WTC11 (cell line): ENCODE results near the gene PPP1R16B.

Experiments
- ATF1 ChIP-seq: sonication (generic); formaldehyde crosslinking; IDR thresholded peaks from 2 replicates; pipeline ENCODE4 v1.8.1; 2023; ENCODE audit warnings: mild to moderate bottlenecking, moderate library complexity, missing genetic modification reagents
- ESRRA ChIP-seq: sonication (generic); formaldehyde crosslinking; IDR thresholded peaks from 2 replicates; pipeline ENCODE4 v1.8.1; 2022; ENCODE audit warnings: mild to moderate bottlenecking, missing genetic modification reagents, borderline replicate concordance
- NFYB ChIP-seq: sonication (generic); formaldehyde crosslinking; conservative IDR thresholded peaks from 2 replicates; pipeline ENCODE4 v1.8.0; 2022; ENCODE audit warnings: low read depth, missing genetic modification reagents
- NR3C1 ChIP-seq: sonication (generic); formaldehyde crosslinking; conservative IDR thresholded peaks from 2 replicates; pipeline ENCODE4 v1.8.1; 2023; ENCODE audit warnings: low read depth, mild to moderate bottlenecking, missing genetic modification reagents
- TEAD4 ChIP-seq: sonication (generic); formaldehyde crosslinking; IDR thresholded peaks from 2 replicates; pipeline ENCODE4 v1.8.0; 2022; ENCODE audit warnings: mild to moderate bottlenecking, missing genetic modification reagents
- TF ChIP-seq, protein P1 (sequence below): fragments of 200-600 bp; IDR thresholded peaks from 2 replicates; pipeline ENCODE4 v1.8.0; 2022; ENCODE audit warnings: antibody characterized with exemption
- TF ChIP-seq, protein P2 (sequence below): sonication (generic); formaldehyde crosslinking; IDR thresholded peaks from 2 replicates; pipeline ENCODE4 v1.8.0; 2023; ENCODE audit warnings: missing genetic modification reagents
- TF ChIP-seq, protein P3 (sequence below): sonication (generic); formaldehyde crosslinking; IDR thresholded peaks from 2 replicates; pipeline ENCODE4 v1.8.1; 2023; ENCODE audit warnings: mild to moderate bottlenecking, missing genetic modification reagents, borderline replicate concordance
- TF ChIP-seq, protein P4 (sequence below): sonication (generic); formaldehyde crosslinking; IDR thresholded peaks from 2 replicates; pipeline ENCODE4 v1.8.0; 2022; ENCODE audit warnings: mild to moderate bottlenecking, missing genetic modification reagents

DNA sequence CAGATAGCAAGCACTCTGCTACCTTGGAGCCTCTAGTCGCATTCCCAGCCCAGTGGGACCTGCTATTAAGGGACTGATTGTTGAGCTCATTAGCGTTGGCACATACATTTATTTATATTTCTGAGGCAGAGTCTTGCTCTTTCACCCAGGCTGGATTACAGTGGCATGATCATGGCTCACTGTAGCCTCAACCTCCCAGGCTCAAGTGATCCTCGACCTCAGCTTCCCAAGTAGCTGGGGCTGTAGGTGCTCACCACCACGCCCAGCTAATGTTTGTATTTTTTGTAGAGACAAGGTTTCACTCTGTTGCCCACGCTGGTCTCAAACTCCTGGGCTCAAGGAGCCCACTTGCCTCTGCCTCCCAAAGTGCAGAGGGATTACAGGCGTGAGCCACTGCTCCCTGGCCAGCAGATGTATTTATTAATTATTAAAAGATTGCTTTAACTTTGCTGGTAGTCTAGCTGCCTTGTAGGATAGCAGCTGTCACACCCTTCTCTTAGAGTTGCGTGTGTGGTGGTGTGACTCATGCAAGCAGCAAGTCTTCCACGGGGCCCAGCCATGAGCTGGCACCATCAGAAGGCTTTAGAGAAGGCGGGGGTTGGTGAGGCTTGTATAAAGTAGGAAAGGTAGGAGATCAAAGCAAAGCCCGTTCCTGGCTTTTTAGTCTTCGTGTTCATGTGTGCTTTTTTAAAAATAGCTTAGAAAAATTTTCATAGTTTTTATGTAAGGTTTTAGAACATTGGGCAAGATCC lies 40.8 kb upstream of the PPP1R16B start:
- TF ChIP-seq, protein P1, sequence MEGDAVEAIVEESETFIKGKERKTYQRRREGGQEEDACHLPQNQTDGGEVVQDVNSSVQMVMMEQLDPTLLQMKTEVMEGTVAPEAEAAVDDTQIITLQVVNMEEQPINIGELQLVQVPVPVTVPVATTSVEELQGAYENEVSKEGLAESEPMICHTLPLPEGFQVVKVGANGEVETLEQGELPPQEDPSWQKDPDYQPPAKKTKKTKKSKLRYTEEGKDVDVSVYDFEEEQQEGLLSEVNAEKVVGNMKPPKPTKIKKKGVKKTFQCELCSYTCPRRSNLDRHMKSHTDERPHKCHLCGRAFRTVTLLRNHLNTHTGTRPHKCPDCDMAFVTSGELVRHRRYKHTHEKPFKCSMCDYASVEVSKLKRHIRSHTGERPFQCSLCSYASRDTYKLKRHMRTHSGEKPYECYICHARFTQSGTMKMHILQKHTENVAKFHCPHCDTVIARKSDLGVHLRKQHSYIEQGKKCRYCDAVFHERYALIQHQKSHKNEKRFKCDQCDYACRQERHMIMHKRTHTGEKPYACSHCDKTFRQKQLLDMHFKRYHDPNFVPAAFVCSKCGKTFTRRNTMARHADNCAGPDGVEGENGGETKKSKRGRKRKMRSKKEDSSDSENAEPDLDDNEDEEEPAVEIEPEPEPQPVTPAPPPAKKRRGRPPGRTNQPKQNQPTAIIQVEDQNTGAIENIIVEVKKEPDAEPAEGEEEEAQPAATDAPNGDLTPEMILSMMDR: no peak
- TF ChIP-seq, protein P2, sequence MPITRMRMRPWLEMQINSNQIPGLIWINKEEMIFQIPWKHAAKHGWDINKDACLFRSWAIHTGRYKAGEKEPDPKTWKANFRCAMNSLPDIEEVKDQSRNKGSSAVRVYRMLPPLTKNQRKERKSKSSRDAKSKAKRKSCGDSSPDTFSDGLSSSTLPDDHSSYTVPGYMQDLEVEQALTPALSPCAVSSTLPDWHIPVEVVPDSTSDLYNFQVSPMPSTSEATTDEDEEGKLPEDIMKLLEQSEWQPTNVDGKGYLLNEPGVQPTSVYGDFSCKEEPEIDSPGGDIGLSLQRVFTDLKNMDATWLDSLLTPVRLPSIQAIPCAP (CRISPR knock-in tag): no peak
- no peak for TF ChIP-seq ATF1 (CRISPR knock-in tag)
- TF ChIP-seq, protein P3, sequence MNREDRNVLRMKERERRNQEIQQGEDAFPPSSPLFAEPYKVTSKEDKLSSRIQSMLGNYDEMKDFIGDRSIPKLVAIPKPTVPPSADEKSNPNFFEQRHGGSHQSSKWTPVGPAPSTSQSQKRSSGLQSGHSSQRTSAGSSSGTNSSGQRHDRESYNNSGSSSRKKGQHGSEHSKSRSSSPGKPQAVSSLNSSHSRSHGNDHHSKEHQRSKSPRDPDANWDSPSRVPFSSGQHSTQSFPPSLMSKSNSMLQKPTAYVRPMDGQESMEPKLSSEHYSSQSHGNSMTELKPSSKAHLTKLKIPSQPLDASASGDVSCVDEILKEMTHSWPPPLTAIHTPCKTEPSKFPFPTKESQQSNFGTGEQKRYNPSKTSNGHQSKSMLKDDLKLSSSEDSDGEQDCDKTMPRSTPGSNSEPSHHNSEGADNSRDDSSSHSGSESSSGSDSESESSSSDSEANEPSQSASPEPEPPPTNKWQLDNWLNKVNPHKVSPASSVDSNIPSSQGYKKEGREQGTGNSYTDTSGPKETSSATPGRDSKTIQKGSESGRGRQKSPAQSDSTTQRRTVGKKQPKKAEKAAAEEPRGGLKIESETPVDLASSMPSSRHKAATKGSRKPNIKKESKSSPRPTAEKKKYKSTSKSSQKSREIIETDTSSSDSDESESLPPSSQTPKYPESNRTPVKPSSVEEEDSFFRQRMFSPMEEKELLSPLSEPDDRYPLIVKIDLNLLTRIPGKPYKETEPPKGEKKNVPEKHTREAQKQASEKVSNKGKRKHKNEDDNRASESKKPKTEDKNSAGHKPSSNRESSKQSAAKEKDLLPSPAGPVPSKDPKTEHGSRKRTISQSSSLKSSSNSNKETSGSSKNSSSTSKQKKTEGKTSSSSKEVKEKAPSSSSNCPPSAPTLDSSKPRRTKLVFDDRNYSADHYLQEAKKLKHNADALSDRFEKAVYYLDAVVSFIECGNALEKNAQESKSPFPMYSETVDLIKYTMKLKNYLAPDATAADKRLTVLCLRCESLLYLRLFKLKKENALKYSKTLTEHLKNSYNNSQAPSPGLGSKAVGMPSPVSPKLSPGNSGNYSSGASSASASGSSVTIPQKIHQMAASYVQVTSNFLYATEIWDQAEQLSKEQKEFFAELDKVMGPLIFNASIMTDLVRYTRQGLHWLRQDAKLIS (CRISPR knock-in tag): no peak
- no peak for TF ChIP-seq NFYB (CRISPR knock-in tag)
- no peak for TF ChIP-seq TEAD4 (CRISPR knock-in tag)
- TF ChIP-seq ESRRA (CRISPR knock-in tag): no peak
- no peak for TF ChIP-seq NR3C1 (CRISPR knock-in tag)
- TF ChIP-seq, protein P4, sequence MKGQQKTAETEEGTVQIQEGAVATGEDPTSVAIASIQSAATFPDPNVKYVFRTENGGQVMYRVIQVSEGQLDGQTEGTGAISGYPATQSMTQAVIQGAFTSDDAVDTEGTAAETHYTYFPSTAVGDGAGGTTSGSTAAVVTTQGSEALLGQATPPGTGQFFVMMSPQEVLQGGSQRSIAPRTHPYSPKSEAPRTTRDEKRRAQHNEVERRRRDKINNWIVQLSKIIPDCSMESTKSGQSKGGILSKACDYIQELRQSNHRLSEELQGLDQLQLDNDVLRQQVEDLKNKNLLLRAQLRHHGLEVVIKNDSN (CRISPR knock-in tag): no peak
